Activated T-cell treated with anti-CD3 and anti-CD28 coated beads for 1 hour (primary cell): ENCODE measurements around the gene PDZD7.
A peak's percentile ranks its signal among the peaks of the same experiment; 100 is the strongest.

Experiments used
- DNase-seq: peaks from one replicate; pipeline ENCODE4 v3.0.0-alpha.2; 2020; ENCODE audit warnings: low read depth

The PDZD7 gene

GRCh38 chr10:101018118-101018599 lies 12.8 kb downstream of the PDZD7 start:
- no peak for DNase-seq

GRCh38 chr10:101016814-101017213 lies 14.1 kb downstream of the PDZD7 start:
- DNase-seq: no peak

GRCh38 chr10:101015582-101015973 lies 15.4 kb downstream of the PDZD7 start:
- DNase-seq: no peak

GRCh38 chr10:101014966-101015581 lies 15.9 kb downstream of the PDZD7 start:
- DNase-seq: no peak

- peak; percentile 79 for DNase-seq
Measured at GRCh38 chr10:101014230-101014884, 16.6 kb downstream of the PDZD7 start.

- DNase-seq: no peak
Measured at GRCh38 chr10:101013365-101013825, 17.5 kb downstream of the PDZD7 start.

GRCh38 chr10:101012525-101013364 lies 18.2 kb downstream of the PDZD7 start:
- DNase-seq: peak; percentile 69

GRCh38 chr10:101011517-101012423 lies 19.2 kb downstream of the PDZD7 start:
- DNase-seq: no peak

GRCh38 chr10:101010329-101010728 lies 20.6 kb downstream of the PDZD7 start:
- no peak for DNase-seq

GRCh38 chr10:101008823-101009423 lies 22.0 kb downstream of the PDZD7 start:
- no peak for DNase-seq

- DNase-seq: no peak
Measured at GRCh38 chr10:101007915-101008822, 22.8 kb downstream of the PDZD7 start.

- DNase-seq: no peak
Measured at GRCh38 chr10:101007099-101007711, 23.7 kb downstream of the PDZD7 start.

- no peak for DNase-seq
Measured at GRCh38 chr10:101006593-101007098, 24.3 kb downstream of the PDZD7 start.

GRCh38 chr10:101005869-101006567 lies 24.9 kb downstream of the PDZD7 start:
- DNase-seq: no peak

- DNase-seq: no peak
Measured at GRCh38 chr10:101005361-101005760, 25.6 kb downstream of the PDZD7 start.

- no peak for DNase-seq
Measured at GRCh38 chr10:101003639-101004206, 27.2 kb downstream of the PDZD7 start.

GRCh38 chr10:101002456-101002855 lies 28.5 kb downstream of the PDZD7 start:
- no peak for DNase-seq

- no peak for DNase-seq
Measured at GRCh38 chr10:101001659-101002035, 29.3 kb downstream of the PDZD7 start.
